Measurements from ENCODE around the gene ULK3.

Gene ULK3

GRCh38 chr15:74809242-74809641 lies 33.7 kb downstream of the ULK3 start:
- Histone ChIP-seq H2AFZ (ENCODE audit: low read length) (no peak overlapping the region), H4K20me1 (ENCODE audit: insufficient read depth, low read length) (no peaks in the 10 kb centered on the region), H3K79me2 (ENCODE audit: low read length) (no peaks in the 10 kb centered on the region), H3K27ac (ENCODE audit: low read length) (no peak overlapping the region), H3K4me1 (ENCODE audit: low read length) (no peaks in the 10 kb centered on the region), H3K36me3 (replicated peaks; ENCODE audit: insufficient read depth, low read length) (no peaks in the 10 kb centered on the region), H3K9ac (ENCODE audit: low read length) (no peak overlapping the region), H3K4me3 (ENCODE audit: low read length) (no peak overlapping the region), H3K9me3 (replicated peaks; ENCODE audit: insufficient read depth, low read length) (no peaks in the 10 kb centered on the region), H3F3A (ENCODE audit: insufficient read depth, low read length) (peaks cover 11% of the 10 kb centered on the region), H3K27me3 (replicated peaks; ENCODE audit: insufficient read depth, low read length) (no peaks in the 10 kb centered on the region), H3K4me2 (ENCODE audit: low read depth, low read length) (no peak overlapping the region), H3K9me2 (replicated peaks; ENCODE audit: insufficient read depth, low read length) (no peaks in the 10 kb centered on the region)
- DNase-seq, result no peak
- TF ChIP-seq EZH2 (optimal IDR thresholded peaks at IDR 0.05; ENCODE audit: low read depth, low read length), result no peak
- no peak for TF ChIP-seq EZH2phosphoT487 (IDR thresholded peaks at IDR 0.05; ENCODE audit: low read length)
- no peak for TF ChIP-seq CTCF (IDR thresholded peaks at IDR 0.05; ENCODE audit: low read length)

GRCh38 chr15:74808840-74809229 lies 34.1 kb downstream of the ULK3 start:
- H3K27me3 ChIP-seq (replicated peaks; ENCODE audit: insufficient read depth, low read length), result no peaks in the 10 kb centered on the region
- H3K27ac ChIP-seq (ENCODE audit: low read length), result no peak overlapping the region
- no peaks in the 10 kb centered on the region for H3K4me1 ChIP-seq (ENCODE audit: low read length)
- H2AFZ ChIP-seq (ENCODE audit: low read length), result no peak overlapping the region
- H3K4me2 ChIP-seq (ENCODE audit: low read depth, low read length), result no peak overlapping the region
- H3K79me2 ChIP-seq (ENCODE audit: low read length), result no peaks in the 10 kb centered on the region
- no peaks in the 10 kb centered on the region; the same call in 1 of the 2 replicates for H3K36me3 ChIP-seq (replicated peaks; ENCODE audit: insufficient read depth, low read length)
- DNase-seq, result no peak
- H3K9me2 ChIP-seq (replicated peaks; ENCODE audit: insufficient read depth, low read length), result no peaks in the 10 kb centered on the region
- no peaks in the 10 kb centered on the region for H3K9me3 ChIP-seq (replicated peaks; ENCODE audit: insufficient read depth, low read length)
- TF ChIP-seq EZH2 (optimal IDR thresholded peaks at IDR 0.05; ENCODE audit: low read depth, low read length) (no peak), CTCF (IDR thresholded peaks at IDR 0.05; ENCODE audit: low read length) (peak; percentile 18; the same call in 1 of the 2 replicates), EZH2phosphoT487 (IDR thresholded peaks at IDR 0.05; ENCODE audit: low read length) (no peak)
- H3K4me3 ChIP-seq (ENCODE audit: low read length), result no peak overlapping the region
- no peak overlapping the region for H3K9ac ChIP-seq (ENCODE audit: low read length)
- H3F3A ChIP-seq (ENCODE audit: insufficient read depth, low read length), result peaks cover 11% of the 10 kb centered on the region
- H4K20me1 ChIP-seq (ENCODE audit: insufficient read depth, low read length), result no peaks in the 10 kb centered on the region

- no peak overlapping the region for H3K4me3 ChIP-seq (ENCODE audit: low read length)
- peaks cover 11% of the 10 kb centered on the region for H3F3A ChIP-seq (ENCODE audit: insufficient read depth, low read length)
- no peaks in the 10 kb centered on the region for H3K9me3 ChIP-seq (replicated peaks; ENCODE audit: insufficient read depth, low read length)
- H3K36me3 ChIP-seq (replicated peaks; ENCODE audit: insufficient read depth, low read length), result no peaks in the 10 kb centered on the region; the same call in none of the 2 replicates
- no peaks in the 10 kb centered on the region for H3K4me1 ChIP-seq (ENCODE audit: low read length)
- no peaks in the 10 kb centered on the region for H3K9me2 ChIP-seq (replicated peaks; ENCODE audit: insufficient read depth, low read length)
- no peak overlapping the region for H3K4me2 ChIP-seq (ENCODE audit: low read depth, low read length)
- DNase-seq, result no peak
- TF ChIP-seq EZH2phosphoT487 (IDR thresholded peaks at IDR 0.05; ENCODE audit: low read length) (no peak), EZH2 (optimal IDR thresholded peaks at IDR 0.05; ENCODE audit: low read depth, low read length) (no peak), CTCF (IDR thresholded peaks at IDR 0.05; ENCODE audit: low read length) (no peak)
- no peaks in the 10 kb centered on the region for H3K27me3 ChIP-seq (replicated peaks; ENCODE audit: insufficient read depth, low read length)
- H3K9ac ChIP-seq (ENCODE audit: low read length), result no peak overlapping the region
- no peak overlapping the region for H2AFZ ChIP-seq (ENCODE audit: low read length)
- no peak overlapping the region for H3K27ac ChIP-seq (ENCODE audit: low read length)
- 0 out of 2 replicates have a peak, but pooled peaks cover under 1% of the 10 kb centered on the region for H4K20me1 ChIP-seq (ENCODE audit: insufficient read depth, low read length)
- no peaks in the 10 kb centered on the region for H3K79me2 ChIP-seq (ENCODE audit: low read length)
Observed at GRCh38 chr15:74808078-74808839, 34.7 kb downstream of the ULK3 start.

Data from MM.1S (cell line).